ENCODE data around the gene IGF2.

IGF2 gene

DNA sequence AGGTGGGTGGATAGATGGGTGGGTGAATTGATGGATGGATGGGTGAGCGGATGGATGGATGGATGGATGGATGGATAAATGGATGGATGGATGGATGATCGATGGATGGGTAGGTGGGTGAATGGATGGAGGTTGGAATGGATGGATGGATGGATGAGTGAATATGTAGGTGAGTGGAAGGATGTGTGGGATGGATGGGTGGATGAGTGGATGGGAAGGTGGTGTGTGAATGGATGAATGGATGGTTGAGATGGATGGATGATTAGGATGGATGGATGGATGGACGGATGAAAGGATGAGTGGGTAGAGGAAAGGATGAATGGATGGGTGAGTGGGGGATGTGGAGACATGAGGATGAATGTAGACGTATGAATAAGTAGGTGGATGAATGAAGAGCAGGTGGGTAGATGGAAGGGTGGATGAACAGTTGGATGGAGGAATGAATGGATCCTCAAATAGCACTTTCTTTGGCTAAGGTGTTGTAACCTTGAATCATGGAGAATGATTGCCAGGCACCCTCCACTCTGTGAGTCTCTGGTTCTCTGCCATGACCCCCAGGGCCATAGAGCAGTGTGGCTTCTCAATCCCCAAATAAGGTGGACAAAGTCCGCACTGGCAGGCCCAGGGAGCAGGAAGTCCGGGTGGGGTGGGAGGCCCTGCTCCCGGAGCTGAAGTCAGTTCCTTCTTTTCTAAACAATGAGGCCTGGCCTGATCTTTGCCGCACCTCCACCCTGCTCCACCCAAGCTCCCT, 36.9 kb downstream of the IGF2 start:
- no peak for DNase-seq

- DNase-seq = no peak
Observed at GRCh38 chr11:2101171-2101675, 38.0 kb downstream of the IGF2 start.

- DNase-seq = no peak
Observed at GRCh38 chr11:2100361-2101170, 38.6 kb downstream of the IGF2 start.

DNA sequence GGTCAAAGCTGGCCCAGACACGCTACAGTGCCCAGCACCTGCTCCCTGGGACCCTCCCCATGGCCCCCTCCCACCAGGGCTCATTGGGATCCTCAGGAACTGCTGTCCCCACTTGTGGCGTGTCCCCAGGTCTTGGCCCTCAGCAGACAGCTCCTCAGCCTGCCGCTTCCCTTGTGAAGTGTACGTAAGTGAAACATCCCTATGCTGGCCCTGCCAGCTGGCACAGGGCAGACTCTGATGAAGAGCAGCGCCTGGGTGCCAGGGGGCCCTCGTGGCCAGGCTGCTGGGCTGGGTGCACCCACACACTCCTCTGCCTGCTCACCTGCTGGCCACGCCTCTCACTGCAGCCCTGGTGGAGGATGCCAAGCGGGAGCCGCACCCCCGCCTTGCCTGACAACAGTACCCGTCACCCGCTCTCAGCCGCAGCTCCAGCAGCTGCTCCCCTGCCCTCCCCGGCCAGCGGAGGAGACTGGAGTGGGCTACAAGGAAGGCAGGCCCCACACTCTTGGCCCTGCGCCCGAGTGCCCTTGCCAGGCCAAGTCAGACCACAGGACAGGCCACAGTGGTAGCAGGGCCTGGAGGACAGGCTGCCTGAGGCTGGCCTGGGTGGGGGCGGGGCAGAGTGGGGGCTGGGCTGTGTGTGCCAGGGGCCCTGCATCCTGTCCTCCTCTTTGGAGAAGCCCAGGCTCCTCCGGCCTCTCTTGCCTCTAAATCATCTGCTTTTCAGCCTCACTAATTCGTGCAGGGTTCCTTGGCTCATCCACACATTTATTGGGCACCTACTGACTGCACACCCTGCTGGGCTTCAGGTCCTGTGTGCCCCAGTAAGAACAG, 39.5 kb downstream of the IGF2 start:
- no peak for DNase-seq

- no peak for DNase-seq
Observed at GRCh38 chr11:2098691-2099515, 40.3 kb downstream of the IGF2 start.

DNA sequence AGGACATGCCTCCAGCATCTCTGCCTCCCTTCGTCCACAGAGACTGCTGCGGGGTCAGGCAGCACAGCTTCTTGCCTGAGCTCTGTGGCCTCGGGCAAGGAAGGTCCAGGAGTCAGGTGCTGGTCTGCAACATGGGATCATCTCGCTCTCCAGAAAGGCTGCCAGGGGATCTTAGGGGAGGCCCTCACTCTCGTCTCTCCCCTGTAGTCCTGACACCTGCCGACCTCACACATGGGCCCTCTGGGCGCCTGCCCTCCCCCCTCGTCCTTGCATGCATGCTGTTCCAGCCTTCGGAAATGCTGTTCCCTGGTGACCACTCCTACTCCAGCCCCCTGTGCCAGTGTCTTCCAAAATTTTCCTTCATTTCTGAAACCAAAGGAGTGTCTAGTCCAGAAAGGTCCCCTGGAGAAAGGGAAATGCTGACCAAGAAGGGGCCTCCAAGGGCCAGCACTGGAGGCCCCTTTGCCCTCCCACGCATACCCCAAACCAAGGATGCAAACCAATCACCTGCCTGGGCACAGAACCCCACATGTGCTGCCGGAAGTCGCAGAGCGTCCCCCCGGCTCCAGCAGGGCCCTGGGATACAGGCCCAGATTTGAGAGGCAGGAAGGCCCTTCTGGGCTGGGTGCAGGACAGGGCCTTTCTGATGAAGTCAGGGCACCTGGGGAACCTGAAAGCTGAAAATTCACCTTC, 41.0 kb downstream of the IGF2 start:
- no peak for DNase-seq

DNA sequence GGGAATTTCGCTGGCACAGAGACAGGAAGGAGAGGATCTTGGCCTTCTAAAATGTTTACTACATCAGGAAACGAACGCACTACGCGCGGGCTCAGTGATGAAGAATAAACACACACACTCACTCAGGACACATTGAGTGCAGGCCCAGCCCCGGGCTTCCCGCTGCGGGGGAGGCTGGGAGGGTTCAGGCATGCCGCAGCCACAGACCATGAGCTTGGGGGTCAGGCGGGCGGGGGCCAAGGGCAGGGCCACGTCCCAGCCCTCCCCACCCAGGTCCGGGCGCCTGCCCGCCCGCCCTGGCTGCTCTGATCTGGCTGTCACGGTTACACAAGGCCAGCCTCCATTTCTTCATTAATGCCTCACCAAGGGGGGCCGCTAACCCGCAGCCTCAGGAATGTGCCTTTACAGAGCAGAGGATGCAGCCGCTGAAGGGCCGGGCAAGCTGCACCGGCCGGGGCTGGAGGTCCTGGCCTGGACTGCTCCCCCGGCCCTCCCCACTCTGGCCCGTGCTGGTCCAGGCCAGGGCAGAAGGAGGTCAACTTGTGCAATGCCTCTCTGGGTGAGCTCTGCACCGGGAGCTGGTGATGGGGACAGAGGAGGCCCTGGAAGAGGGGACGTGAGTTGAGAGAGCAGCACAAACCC, 41.7 kb downstream of the IGF2 start:
- no peak for DNase-seq

GRCh38 chr11:2096919-2097301, 42.3 kb downstream of the IGF2 start:
- no peak for DNase-seq

GRCh38 chr11:2096011-2096918, 42.9 kb downstream of the IGF2 start:
- DNase-seq = no peak

GRCh38 chr11:2095542-2095941, 43.6 kb downstream of the IGF2 start:
- no peak for DNase-seq

DNA sequence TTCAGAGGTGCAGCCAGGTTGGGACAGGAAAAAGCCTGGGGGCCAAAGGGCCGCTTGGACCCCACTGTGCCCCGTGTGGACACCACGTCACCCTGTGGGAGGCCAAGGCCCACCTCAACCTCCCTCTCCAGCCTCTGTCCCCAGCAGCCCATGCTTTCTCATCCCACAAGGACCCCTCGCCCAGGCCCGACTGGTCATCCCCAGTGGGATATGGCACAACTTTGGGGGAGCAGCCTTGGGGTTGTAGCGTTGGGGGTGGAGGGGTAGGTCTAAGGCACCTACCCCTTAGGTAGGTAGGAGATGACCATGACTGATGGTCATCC, 44.0 kb downstream of the IGF2 start:
- DNase-seq = no peak

DNA sequence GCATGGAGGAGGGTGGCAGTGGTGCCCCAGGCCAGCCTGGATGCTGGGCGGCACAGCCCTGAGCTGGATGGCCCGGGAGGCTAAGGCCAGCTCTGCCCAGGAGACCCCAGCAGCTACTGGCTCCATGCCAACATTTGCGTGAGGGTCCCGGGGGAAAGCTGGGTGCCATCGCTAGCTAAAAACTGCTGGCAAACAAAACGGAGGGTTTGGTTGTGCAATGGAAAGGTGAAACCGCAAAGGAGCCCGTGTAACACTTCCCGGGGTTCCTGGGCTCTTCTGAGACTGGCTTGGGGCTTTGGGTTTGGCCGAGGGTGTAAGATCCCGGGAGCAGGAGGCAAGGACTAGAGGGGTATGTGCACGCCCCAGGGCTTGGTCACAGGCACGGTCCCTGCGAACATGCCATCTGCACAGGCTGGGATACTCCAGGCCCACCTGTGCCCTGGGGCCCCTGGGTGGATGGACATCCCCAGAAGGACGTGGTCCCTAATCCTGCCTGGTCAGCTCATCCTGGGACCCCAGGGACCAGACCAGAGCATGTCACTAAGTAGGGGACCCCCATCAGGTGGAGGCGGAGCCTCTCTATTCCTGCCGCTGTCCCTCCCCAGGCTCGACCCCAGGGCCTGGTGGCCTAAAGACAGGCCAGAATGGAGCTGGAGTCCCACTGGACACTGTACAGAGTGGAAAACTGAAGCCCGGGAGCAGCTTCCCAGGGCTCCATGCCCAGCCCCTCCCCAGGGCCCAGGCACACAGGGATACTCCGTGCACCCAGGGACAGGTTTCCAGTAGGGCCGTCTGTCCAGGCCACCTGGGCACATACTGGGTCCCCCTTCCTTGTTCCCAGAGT, 44.6 kb downstream of the IGF2 start:
- no peak for DNase-seq

- no peak for DNase-seq
Observed at GRCh38 chr11:2093575-2094353, 45.4 kb downstream of the IGF2 start.

- peak; percentile 61 for DNase-seq
Observed at GRCh38 chr11:2092956-2093412, 46.2 kb downstream of the IGF2 start.

DNA sequence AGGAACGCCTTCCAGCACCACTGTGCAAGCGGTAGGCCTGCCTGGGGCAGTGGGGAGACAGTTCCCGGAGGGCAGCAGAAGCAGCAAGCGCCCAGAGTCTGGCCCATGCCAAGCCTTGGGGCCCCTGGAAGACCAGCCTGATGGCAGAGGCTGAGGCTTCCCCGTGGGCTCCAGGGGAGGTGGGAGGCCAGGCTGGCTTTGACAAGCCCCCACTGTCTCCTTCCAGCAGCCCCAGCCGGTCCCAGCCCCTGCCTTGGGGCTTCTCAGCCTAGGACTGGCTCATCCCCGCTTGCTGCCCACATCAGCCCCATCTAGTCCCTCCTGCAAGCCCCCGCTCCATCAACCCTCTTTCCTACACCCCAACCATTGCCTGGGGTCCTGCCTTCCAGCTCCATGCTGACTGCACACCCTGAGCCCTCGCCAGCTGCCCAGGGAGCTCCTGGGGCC, 46.7 kb downstream of the IGF2 start:
- no peak for DNase-seq

- DNase-seq = no peak
Observed at GRCh38 chr11:2091786-2092463, 47.3 kb downstream of the IGF2 start.

DNA sequence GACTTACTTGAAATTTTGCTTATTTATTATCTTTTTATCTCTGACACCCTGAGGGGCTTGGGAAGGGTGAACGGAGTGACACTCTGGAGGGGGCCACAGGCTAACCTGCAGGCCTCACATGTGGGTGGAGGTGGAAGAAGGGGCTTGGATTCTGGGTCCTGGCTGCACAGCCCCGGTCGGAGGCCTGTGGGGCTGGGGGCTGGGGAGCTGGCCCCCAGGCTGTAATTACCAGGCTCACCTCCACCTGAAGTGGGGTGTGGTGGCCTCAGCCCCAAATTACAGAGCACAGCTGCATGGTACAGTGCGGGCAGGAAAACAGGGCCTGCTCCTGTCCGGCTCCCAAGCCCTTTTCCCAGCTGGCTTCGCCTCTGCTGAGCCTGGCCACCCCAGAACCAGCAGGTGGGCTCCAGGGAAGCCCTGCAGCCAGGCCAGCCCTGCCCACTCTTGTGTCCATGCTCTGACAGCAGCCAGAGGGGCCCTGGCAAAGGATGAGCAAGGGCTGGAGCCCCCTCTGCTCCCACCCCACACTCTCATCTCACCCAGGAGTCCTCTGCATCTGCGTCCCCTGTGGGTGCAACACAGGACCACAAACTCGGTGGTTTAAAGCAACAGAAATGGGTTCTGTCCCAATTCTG, 48.0 kb downstream of the IGF2 start:
- no peak for DNase-seq

All from CD4-positive, alpha-beta T cell treated with Interleukin-17A for 1 hour (primary cell).